ENCODE results near the gene USP10.

- TF ChIP-seq, protein P1, sequence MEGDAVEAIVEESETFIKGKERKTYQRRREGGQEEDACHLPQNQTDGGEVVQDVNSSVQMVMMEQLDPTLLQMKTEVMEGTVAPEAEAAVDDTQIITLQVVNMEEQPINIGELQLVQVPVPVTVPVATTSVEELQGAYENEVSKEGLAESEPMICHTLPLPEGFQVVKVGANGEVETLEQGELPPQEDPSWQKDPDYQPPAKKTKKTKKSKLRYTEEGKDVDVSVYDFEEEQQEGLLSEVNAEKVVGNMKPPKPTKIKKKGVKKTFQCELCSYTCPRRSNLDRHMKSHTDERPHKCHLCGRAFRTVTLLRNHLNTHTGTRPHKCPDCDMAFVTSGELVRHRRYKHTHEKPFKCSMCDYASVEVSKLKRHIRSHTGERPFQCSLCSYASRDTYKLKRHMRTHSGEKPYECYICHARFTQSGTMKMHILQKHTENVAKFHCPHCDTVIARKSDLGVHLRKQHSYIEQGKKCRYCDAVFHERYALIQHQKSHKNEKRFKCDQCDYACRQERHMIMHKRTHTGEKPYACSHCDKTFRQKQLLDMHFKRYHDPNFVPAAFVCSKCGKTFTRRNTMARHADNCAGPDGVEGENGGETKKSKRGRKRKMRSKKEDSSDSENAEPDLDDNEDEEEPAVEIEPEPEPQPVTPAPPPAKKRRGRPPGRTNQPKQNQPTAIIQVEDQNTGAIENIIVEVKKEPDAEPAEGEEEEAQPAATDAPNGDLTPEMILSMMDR (IDR thresholded peaks at IDR 0.05), result no peak
- TF ChIP-seq ZFX (IDR thresholded peaks at IDR 0.05; ENCODE audit: borderline replicate concordance), result no peak
Measured at GRCh38 chr16:84712801-84713775, 13.3 kb downstream of the USP10 start.

All from 22Rv1 (cell line).